Kidney (tissue), 14 donors: ENCODE measurements around the gene EXOC3L1. TPM values are rescaled to one million over a fixed set of nuclear protein-coding genes. Genes with fewer than 3 reads are reported as not detected.

ENCODE experiments used
- DNase-seq, 5 donors: peaks; one replicate each; pipeline ENCODE4 v3.0.0-alpha.2; 2013 to 2020
- FAIRE-seq: peaks from 2 replicates; lab custom pipeline; 2012; peaks lifted over from hg19 to GRCh38; lab: Jason Lieb, UNC
- H3K27ac ChIP-seq, 2 donors: one replicate each; pipeline ENCODE4 v1.7.0; 2013; ENCODE audit warnings: low read depth in 2 of 2, low read length in 2 of 2, inconsistent platforms in 1 of 2
- H3K27me3 ChIP-seq: one replicate; pipeline ENCODE4 v1.7.1; 2013; ENCODE audit warnings: low read length, inconsistent platforms; ENCODE audit not compliant: control insufficient read depth, insufficient read depth
- H3K36me3 ChIP-seq, 3 donors: one replicate each; pipeline versions ENCODE4 v1.7.0 to v1.7.1; 2013; ENCODE audit warnings: low read length in 3 of 3, control low read depth in 1 of 3, inconsistent platforms in 1 of 3; ENCODE audit not compliant: insufficient read depth in 3 of 3, control insufficient read depth in 2 of 3
- H3K4me1 ChIP-seq, 3 donors: one replicate each; pipeline versions ENCODE4 v1.7.0 to v1.7.1; 2013; ENCODE audit warnings: low read length in 3 of 3, inconsistent platforms in 1 of 3, low read depth in 1 of 3; ENCODE audit not compliant: control insufficient read depth in 2 of 3, insufficient read depth in 2 of 3
- H3K4me3 ChIP-seq, 3 donors: one replicate each; pipeline versions ENCODE4 v1.7.0 to v1.8.1; 2013; ENCODE audit warnings: low read length in 3 of 3, control low read depth in 1 of 3, inconsistent platforms in 1 of 3
- H3K9ac ChIP-seq, 3 donors: one replicate each; pipeline versions ENCODE4 v1.7.0 to v1.7.1; 2013; ENCODE audit warnings: low read length in 3 of 3, control low read depth in 1 of 3, inconsistent platforms in 1 of 3
- H3K9me3 ChIP-seq, 3 donors: one replicate each; pipeline versions ENCODE4 v1.7.0 to v1.7.1; 2013; ENCODE audit warnings: low read length in 3 of 3, control low read depth in 1 of 3, inconsistent platforms in 1 of 3; ENCODE audit not compliant: control insufficient read depth in 2 of 3, insufficient read depth in 1 of 3
- intact Hi-C: fragments of 100-400 bp; cut with DNase I; formaldehyde crosslinking; loops from one replicate; pipeline ENCODE4 v1.11.1; 2022
- polyA plus RNA-seq: library from polyadenylated mRNA; stranded (reverse); fragments of 350-450 nt; fragmentation: Illumina TruSeq; extraction: RNeasy Lipid Tissue Mini Kit (QIAGEN cat#74804); gene quantifications from one replicate; pipeline ENCODE4 v1.2.3, GENCODE V29; 2014; ENCODE audit warnings: low read depth, low replicate concordance; ENCODE audit not compliant: insufficient read depth
- total RNA-seq: library from RNA; stranded (reverse); fragmentation: NEBNext Ultra II Directional; extraction: Animal tissue kit (Norgen Biotek cat#: 25700); gene quantifications from one replicate; pipeline ENCODE4 v1.2.1, GENCODE V29; 2021
- TF ChIP-seq, protein P1 (sequence below): IDR thresholded peaks from 3 replicates; pipeline ENCODE4 v1.5.1; 2012; ENCODE audit warnings: mild to moderate bottlenecking, moderate library complexity, borderline replicate concordance; ENCODE audit not compliant: insufficient read depth; ENCODE audit errors: extremely low read depth
- donor health status: control.
- donor health status: control.
- donor health status: control.
- donor health status: control.
- donor health status: control.
- donor health status: DM: yes; HTN: yes; CAD: no.
- donor health status: Normal renal cell carcinoma (clear cell type).

EXOC3L1 gene
- total and polyA plus RNA-seq, 2 donors from 2014 or later: 7.2 to 9.9 TPM

DNA sequence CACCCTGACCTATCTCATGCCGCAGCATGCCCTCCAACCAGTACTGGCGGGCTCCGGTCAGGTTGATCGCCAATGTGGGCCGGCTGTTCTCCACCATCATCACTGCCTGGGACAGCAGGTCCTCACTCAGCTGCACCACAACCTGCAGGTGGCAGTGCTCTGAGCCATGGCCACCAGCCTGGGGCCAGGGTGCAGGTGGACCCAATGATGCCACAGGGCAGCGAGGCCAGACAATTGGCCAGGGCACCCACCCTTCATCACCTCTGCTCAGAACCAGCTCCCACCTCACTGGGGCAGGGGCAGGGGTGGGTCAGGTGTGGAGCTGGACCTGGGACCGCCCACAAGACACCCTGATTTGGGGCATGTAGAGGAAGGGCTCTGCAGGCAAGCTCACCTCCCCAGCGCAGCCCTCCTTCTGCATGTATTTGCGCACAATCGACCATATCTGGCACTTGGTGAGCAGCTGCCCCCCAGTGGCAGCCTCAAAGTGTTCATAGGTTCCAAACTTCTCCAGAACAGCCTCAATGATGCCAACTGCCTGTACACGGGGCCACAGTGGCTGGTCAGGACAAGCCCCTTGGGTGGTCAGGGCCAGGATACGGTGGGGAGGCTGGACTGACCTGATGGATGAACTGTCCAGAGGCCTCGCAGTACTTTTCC, 10.4 kb downstream of the EXOC3L1 start:
- no peak for FAIRE-seq
- no peak overlapping the region for H3K9ac ChIP-seq

DNA sequence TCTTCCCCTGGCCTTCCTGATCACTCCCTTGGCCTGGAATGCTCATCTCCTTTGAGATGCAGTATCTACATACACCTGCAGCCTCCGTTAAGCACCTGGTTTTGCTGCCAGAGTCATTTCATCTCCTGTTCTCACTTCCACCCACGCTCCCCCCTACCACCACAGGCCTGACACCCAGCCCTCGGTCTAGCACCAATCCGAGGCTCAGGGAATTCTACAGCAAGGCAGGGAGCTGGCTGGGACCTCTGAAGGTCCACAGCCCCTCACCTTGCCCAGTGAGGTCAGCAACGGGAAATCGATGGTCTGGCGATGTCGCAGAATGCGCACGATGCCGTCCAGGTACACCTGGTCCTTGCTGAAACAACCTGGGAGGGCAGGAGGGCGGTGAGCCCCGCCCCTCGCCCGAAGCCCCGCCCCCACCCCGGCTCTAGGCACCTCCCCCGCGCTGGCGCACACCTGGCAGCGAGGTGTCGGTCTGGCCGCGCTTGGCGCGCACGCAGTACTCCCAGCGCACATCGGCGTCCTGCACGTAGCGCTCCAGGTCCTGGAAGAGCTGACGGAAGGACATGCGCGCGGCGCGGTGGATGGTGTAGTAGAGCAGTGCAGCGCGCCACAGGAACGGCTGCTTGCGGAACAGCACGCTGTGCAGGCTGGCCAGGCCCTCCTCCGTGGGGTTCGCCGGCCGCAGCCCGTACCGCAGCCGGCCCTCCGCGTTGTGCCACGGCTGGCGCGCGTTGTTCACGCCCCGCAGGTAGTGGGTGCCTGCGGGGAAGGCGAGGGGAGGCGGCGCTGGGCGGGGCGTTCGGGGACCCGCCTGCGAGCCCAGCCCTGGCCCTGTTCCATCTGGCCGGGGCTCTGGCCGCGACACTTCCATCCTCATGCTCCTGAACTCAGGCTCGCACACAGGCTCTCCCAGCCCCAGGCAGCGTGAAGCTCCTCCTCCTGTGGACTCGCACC, 11.9 kb downstream of the EXOC3L1 start:
- TF ChIP-seq, protein P1, sequence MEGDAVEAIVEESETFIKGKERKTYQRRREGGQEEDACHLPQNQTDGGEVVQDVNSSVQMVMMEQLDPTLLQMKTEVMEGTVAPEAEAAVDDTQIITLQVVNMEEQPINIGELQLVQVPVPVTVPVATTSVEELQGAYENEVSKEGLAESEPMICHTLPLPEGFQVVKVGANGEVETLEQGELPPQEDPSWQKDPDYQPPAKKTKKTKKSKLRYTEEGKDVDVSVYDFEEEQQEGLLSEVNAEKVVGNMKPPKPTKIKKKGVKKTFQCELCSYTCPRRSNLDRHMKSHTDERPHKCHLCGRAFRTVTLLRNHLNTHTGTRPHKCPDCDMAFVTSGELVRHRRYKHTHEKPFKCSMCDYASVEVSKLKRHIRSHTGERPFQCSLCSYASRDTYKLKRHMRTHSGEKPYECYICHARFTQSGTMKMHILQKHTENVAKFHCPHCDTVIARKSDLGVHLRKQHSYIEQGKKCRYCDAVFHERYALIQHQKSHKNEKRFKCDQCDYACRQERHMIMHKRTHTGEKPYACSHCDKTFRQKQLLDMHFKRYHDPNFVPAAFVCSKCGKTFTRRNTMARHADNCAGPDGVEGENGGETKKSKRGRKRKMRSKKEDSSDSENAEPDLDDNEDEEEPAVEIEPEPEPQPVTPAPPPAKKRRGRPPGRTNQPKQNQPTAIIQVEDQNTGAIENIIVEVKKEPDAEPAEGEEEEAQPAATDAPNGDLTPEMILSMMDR: peak; percentile 3
- Histone ChIP-seq H3K36me3 (no peaks in the 10 kb centered on the region), H3K9ac (peak overlapping the region in 1 of 3 donors; percentile 22), H3K27me3 (peaks cover 11% of the 10 kb centered on the region), H3K4me1 (peaks cover 0 to 37% (median 6%) of the 10 kb centered on the region in 3 donors), H3K4me3 (peak overlapping the region; percentile 6 to 62 (median 50)), H3K27ac (peak overlapping the region in 1 of 2 donors; percentile 53), H3K9me3 (no peaks in the 10 kb centered on the region)
- peak; percentile 70 to 94 (median 77) for DNase-seq
- intact Hi-C loops: no loop called here
- no peak for FAIRE-seq

More for the DNA sequence above, 10.4 kb downstream of the EXOC3L1 start:
- intact Hi-C loops: no loop called here
- Histone ChIP-seq H3K27ac (no peak overlapping the region), H3K4me3 (no peak overlapping the region), H3K36me3 (no peaks in the 10 kb centered on the region), H3K4me1 (peaks cover 0 to 28% (median 9%) of the 10 kb centered on the region in 3 donors), H3K9me3 (no peaks in the 10 kb centered on the region), H3K27me3 (peaks cover 9% of the 10 kb centered on the region)
- TF ChIP-seq, protein P1: no peak
- DNase-seq: no peak

DNA sequence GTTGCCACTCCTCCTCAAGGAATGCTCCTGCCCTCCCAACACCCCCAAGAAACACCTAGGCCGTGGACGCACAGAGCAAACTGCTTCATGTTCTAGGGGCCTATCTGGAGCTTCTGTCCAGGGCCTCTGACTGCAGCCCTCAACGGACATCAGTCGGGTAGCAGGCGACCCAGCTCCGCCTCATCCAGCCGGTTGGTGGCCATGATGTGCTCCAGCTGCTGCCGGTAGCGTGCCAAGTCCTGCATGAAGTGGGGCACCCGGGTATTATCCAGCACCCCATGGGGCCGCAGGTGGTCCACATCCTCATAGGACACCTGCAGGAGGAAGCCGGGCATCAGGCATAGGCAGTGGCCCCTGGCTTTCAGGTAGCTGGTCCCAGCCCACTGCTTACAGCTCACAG, 13.3 kb downstream of the EXOC3L1 start:
- Histone ChIP-seq H3K9me3 (no peaks in the 10 kb centered on the region), H3K9ac (no peak overlapping the region), H3K36me3 (no peaks in the 10 kb centered on the region), H3K27me3 (peaks cover 14% of the 10 kb centered on the region), H3K4me3 (no peak overlapping the region), H3K27ac (no peak overlapping the region), H3K4me1 (peaks cover 0 to 33% (median 5%) of the 10 kb centered on the region in 3 donors)
- intact Hi-C loops: no loop called here
- TF ChIP-seq, protein P1: no peak
- no peak for FAIRE-seq
- peak in 1 of 5 donors; percentile 80 for DNase-seq
